CD4-positive, alpha-beta memory T cell (primary cell): Measurements from ENCODE around the gene HOXD10. TPM values are rescaled to one million over a fixed set of nuclear protein-coding genes. Genes with fewer than 3 reads are reported as not detected.

ENCODE experiments used
- CTCF ChIA-PET: fragments of 350-600 bp; sonication (Branson Sonifier 250); formaldehyde crosslinking; loops from one replicate; lab custom pipeline; 2021; ENCODE audit warnings: inconsistent platforms; ENCODE audit not compliant: partially characterized antibody; lab: Charles Lee
- POLR2A ChIA-PET: fragments of 350-600 bp; sonication (Branson Sonifier 250); formaldehyde crosslinking; loops from one replicate; lab custom pipeline; 2021; ENCODE audit not compliant: partially characterized antibody; lab: Charles Lee
- DNase-seq, 5 donors: peaks; one replicate each; pipeline versions ENCODE4 v3.0.0 to v3.0.0-alpha.2; 2020 to 2022; ENCODE audit warnings: mixed read lengths in 1 of 5
- H3K27ac ChIP-seq: one replicate; pipeline ENCODE4 v1.7.0; 2013; ENCODE audit warnings: low read depth, low read length
- H3K27me3 ChIP-seq: 2 replicates; pipeline ENCODE4 v1.7.0; 2013; ENCODE audit warnings: mild to moderate bottlenecking, low read length, moderate library complexity; ENCODE audit not compliant: insufficient read depth
- H3K36me3 ChIP-seq: 2 replicates; pipeline ENCODE4 v1.7.0; 2013; ENCODE audit warnings: mild to moderate bottlenecking, low read length, moderate library complexity; ENCODE audit not compliant: insufficient read depth
- H3K4me1 ChIP-seq: 2 replicates; pipeline ENCODE4 v1.7.0; 2013; ENCODE audit warnings: mild to moderate bottlenecking, low read length, moderate library complexity; ENCODE audit not compliant: insufficient read depth
- H3K4me3 ChIP-seq, 2 donors: one replicate each; pipeline ENCODE4 v1.7.0; 2013; ENCODE audit warnings: low read length in 2 of 2, mild to moderate bottlenecking in 1 of 2
- H3K9me3 ChIP-seq, 2 donors: one replicate each; pipeline ENCODE4 v1.7.0; 2013; ENCODE audit warnings: low read length in 2 of 2, control low read depth in 1 of 2; ENCODE audit not compliant: control insufficient read depth in 1 of 2
- H3K27ac Mint-ChIP-seq, 7 donors: one replicate each; pipeline ENCODE4 v1.8.0; 2020 to 2021; ENCODE audit warnings: mixed read lengths in 7 of 7, mild to moderate bottlenecking in 6 of 7, inconsistent platforms in 3 of 7, moderate library complexity in 3 of 7
- H3K27me3 Mint-ChIP-seq, 2 donors: one replicate each; pipeline ENCODE4 v1.8.0; 2020 to 2021; ENCODE audit warnings: mixed read lengths in 2 of 2
- H3K36me3 Mint-ChIP-seq, 2 donors: one replicate each; pipeline ENCODE4 v1.8.0; 2020 to 2021; ENCODE audit warnings: mixed read lengths in 2 of 2, inconsistent platforms in 1 of 2, mild to moderate bottlenecking in 1 of 2
- H3K4me1 Mint-ChIP-seq, 4 donors: one replicate each; pipeline ENCODE4 v1.8.0; 2020 to 2021; ENCODE audit warnings: mixed read lengths in 4 of 4, mild to moderate bottlenecking in 1 of 4
- H3K4me3 Mint-ChIP-seq, 8 donors: one replicate each; pipeline ENCODE4 v1.8.0; 2020 to 2021; ENCODE audit warnings: mixed read lengths in 8 of 8, mild to moderate bottlenecking in 7 of 8, moderate library complexity in 6 of 8, inconsistent platforms in 3 of 8
- H3K9me3 Mint-ChIP-seq, 8 donors: one replicate each; pipeline ENCODE4 v1.8.0; 2020 to 2021; ENCODE audit warnings: mixed read lengths in 8 of 8, mild to moderate bottlenecking in 5 of 8, inconsistent platforms in 3 of 8, moderate library complexity in 1 of 8
- intact Hi-C: fragments of 100-400 bp; cut with micrococcal nuclease; formaldehyde crosslinking; loops from one replicate; pipeline ENCODE4 v1.15.1; 2023
- polyA plus RNA-seq, 2 donors: library from polyadenylated mRNA; unstranded; fragments of 300-500 nt; fragmentation: Illumina TruSeq; gene quantifications; one replicate each; pipeline ENCODE4 v1.2.3, GENCODE V29; 2021
- total RNA-seq, 2 experiments: library from RNA; stranded (reverse); gene quantifications; one replicate each; pipeline ENCODE4 v1.2.3, GENCODE V29; 2021

Gene HOXD10
- total and polyA plus RNA-seq, 4 experiments from 2014 or later: not detected

DNA sequence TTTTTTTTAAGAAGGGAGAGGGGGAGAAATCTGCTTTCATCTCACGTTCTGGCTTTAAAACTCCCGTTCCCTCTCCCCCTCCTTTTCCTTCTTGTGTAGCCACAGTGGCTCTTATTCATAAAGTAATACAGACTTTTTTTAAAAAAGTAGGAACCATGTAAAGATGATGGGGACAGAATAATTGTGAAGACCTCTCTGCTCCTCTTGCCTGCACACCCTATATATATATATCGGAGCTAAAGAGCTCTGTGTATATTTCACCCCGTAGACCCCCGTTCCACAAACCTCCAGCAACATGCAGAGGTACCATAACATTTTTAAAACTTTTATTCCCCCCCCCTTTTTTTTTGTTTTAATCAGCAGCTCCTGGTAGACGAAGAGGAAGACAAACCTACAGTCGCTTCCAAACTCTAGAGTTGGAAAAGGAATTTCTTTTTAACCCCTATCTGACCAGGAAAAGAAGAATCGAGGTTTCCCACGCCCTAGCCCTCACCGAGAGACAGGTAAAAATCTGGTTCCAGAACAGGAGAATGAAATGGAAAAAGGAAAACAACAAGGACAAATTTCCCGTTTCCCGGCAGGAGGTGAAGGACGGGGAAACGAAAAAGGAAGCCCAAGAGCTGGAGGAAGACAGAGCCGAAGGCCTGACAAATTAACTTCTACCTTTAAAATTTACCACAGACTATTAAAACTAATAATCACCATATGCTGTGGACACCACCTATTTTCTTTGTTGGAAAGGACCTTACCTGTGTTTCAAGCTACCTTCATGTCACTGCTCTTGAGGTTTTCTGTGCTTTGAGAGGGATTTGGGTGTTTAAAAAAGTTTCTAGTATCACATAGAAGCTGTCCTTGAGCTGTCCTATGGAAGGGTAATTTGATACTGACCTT lies 14.6 kb downstream of the HOXD10 start:
- Histone ChIP-seq H3K4me1 (peaks cover 40% of the 10 kb centered on the region), H3K4me3 (no peak overlapping the region), H3K36me3 (no peaks in the 10 kb centered on the region), H3K27me3 (peaks cover 86% of the 10 kb centered on the region), H3K9me3 (no peaks in the 10 kb centered on the region), H3K27ac (no peak overlapping the region)
- Mint-ChIP-seq H3K27me3 (peaks cover 67 to 71% of the 10 kb centered on the region in 2 donors), H3K4me3 (peak overlapping the region; percentile 51 to 82 (median 73)), H3K27ac (peak overlapping the region in 5 of 7 donors; percentile 18 to 88 (median 72)), H3K4me1 (peaks cover 18 to 57% (median 36%) of the 10 kb centered on the region in 4 donors), H3K9me3 (peaks cover 0 to 41% (median 19%) of the 10 kb centered on the region in 8 donors), H3K36me3 (peaks cover 3 to 8% of the 10 kb centered on the region in 2 donors)
- CTCF ChIA-PET: interaction anchor here (0.7 to 4.4 kb wide), 12 partner anchors 9 to 1034 kb away, joined by 3 to 32 read pairs (median 5); no protein-coding TSS in a partner anchor
- DNase-seq: no peak
- POLR2A ChIA-PET: interaction anchor here (0.9 to 1.0 kb wide), 2 partner anchors 9 to 35 kb away, joined by 3 to 5 read pairs; no protein-coding TSS in a partner anchor
- intact Hi-C loops: loop anchor here (5.0 kb wide), 1 partner anchor 129 kb away; the partner anchor contains the start of gene LNPK

- no peak overlapping the region for H3K4me3 ChIP-seq
- peaks cover 3 to 8% of the 10 kb centered on the region in 2 donors for H3K36me3 Mint-ChIP-seq
- peaks cover 19 to 58% (median 37%) of the 10 kb centered on the region in 4 donors for H3K4me1 Mint-ChIP-seq
These were observed 15.2 kb downstream of the HOXD10 start for GRCh38 chr2:176131848-176132158.

DNA sequence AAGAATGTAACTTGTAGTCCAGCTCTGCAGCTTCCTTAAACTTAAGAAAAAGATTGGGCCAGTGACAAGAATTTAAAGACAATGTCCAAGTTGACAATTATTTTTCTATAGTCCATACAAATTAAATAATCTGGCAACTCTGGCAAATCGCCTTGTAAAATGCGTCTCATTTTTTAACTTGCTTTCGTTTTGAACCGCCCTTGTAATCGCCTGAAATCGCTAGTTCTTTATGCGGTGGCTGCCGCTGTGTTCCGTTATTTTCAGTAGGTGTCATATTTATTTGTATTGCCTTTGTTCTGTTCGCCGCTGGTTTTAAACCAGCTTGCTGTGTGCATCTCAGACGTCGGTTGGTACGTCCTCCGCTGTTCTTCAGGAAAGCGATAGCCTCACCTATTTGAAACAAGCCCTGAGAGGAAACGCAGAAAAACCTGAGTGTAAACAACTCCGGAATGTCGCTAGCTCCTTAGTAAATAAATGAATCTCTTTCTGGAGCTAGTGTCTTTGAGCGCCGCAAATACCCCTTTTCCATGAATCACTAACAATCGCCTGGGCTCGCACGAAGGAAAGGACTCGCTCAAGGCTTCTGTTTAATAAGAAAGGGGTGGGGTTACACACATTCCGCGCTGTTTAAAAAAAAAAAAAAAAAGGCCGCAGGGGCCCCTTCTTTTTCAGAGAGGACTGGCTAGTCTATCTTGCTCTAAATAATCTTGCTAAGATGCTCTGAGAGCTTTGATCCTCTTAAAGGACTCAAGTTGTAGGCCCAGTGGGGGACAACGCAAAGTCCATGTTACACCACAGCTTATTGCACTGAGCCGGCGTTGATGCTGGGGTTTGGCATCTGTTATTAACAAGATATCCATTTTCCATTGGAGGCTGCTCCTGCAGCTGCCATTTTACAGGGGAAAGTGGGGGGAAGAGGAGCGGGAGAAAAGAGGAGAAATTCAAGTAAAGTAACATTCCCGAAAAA lies 15.9 kb downstream of the HOXD10 start:
- Histone ChIP-seq H3K27me3 (peaks cover 87% of the 10 kb centered on the region), H3K9me3 (no peaks in the 10 kb centered on the region), H3K36me3 (no peaks in the 10 kb centered on the region), H3K27ac (no peak overlapping the region), H3K4me3 (peak overlapping the region; percentile 25 to 38), H3K4me1 (peaks cover 49% of the 10 kb centered on the region)
- intact Hi-C loops: loop anchor here (5.0 kb wide), 1 partner anchor 130 kb away; the partner anchor contains the start of gene LNPK
- peaks cover 64 to 72% of the 10 kb centered on the region in 2 donors for H3K27me3 Mint-ChIP-seq
- POLR2A ChIA-PET: interaction anchor here (1.6 kb wide), 1 partner anchor 29 kb away, joined by 3 read pairs; no protein-coding TSS in a partner anchor
- CTCF ChIA-PET: interaction anchor here (0.7 to 4.4 kb wide), 10 partner anchors 8 to 1032 kb away, joined by 3 to 32 read pairs (median 6); no protein-coding TSS in a partner anchor
- H3K4me3 Mint-ChIP-seq: peak overlapping the region; percentile 78 to 89 (median 86)
- H3K9me3 Mint-ChIP-seq: peaks cover 0 to 45% (median 22%) of the 10 kb centered on the region in 8 donors
- peak overlapping the region in 3 of 7 donors; percentile 30 to 83 (median 52) for H3K27ac Mint-ChIP-seq
- peaks cover 21 to 58% (median 40%) of the 10 kb centered on the region in 4 donors for H3K4me1 Mint-ChIP-seq
- H3K36me3 Mint-ChIP-seq: peaks cover 3 to 8% of the 10 kb centered on the region in 2 donors
- peak in 2 of 5 donors; percentile 34 to 38 for DNase-seq

More at GRCh38 chr2:176131848-176132158, 15.2 kb downstream of the HOXD10 start:
- Histone ChIP-seq H3K4me1 (peaks cover 44% of the 10 kb centered on the region), H3K9me3 (no peaks in the 10 kb centered on the region), H3K27me3 (peaks cover 86% of the 10 kb centered on the region), H3K27ac (no peak overlapping the region), H3K36me3 (no peaks in the 10 kb centered on the region)
- Mint-ChIP-seq H3K27me3 (peaks cover 66 to 68% of the 10 kb centered on the region in 2 donors), H3K27ac (peak overlapping the region in 2 of 7 donors; percentile 83 to 88), H3K4me3 (peak overlapping the region; percentile 78 to 89 (median 86)), H3K9me3 (peaks cover 0 to 43% (median 19%) of the 10 kb centered on the region in 8 donors)
- ChIA-PET CTCF (interaction anchor here (1.2 to 4.4 kb wide), 8 partner anchors 8 to 1033 kb away, joined by 3 to 32 read pairs (median 9); no protein-coding TSS in a partner anchor), POLR2A (interaction anchor here (0.9 to 1.6 kb wide), 2 partner anchors 9 to 30 kb away, joined by 3 read pairs; no protein-coding TSS in a partner anchor)
- no peak for DNase-seq
- intact Hi-C loops: loop anchor here (5.0 kb wide), 1 partner anchor 130 kb away; the partner anchor contains the start of gene LNPK

GRCh38 chr2:176133389-176133788 lies 16.8 kb downstream of the HOXD10 start:
- peaks cover 46% of the 10 kb centered on the region for H3K4me1 ChIP-seq
- Mint-ChIP-seq H3K27me3 (peaks cover 65 to 73% of the 10 kb centered on the region in 2 donors), H3K27ac (peak overlapping the region in 1 of 7 donors; percentile 52), H3K36me3 (peaks cover 1 to 8% of the 10 kb centered on the region in 2 donors), H3K4me1 (peaks cover 17 to 59% (median 37%) of the 10 kb centered on the region in 4 donors), H3K4me3 (no peak overlapping the region), H3K9me3 (peaks cover 0 to 39% (median 29%) of the 10 kb centered on the region in 8 donors)
- DNase-seq: no peak
- no peak overlapping the region for H3K4me3 ChIP-seq
- H3K27ac ChIP-seq: no peak overlapping the region
- intact Hi-C loops: loop anchor here (5.0 kb wide), 1 partner anchor 131 kb away; the partner anchor contains the start of gene LNPK
- no peaks in the 10 kb centered on the region for H3K9me3 ChIP-seq
- POLR2A ChIA-PET: interaction anchor here (1.6 kb wide), 1 partner anchor 29 kb away, joined by 3 read pairs; no protein-coding TSS in a partner anchor
- no peaks in the 10 kb centered on the region for H3K36me3 ChIP-seq
- peaks cover 87% of the 10 kb centered on the region for H3K27me3 ChIP-seq
- CTCF ChIA-PET: interaction anchor here (1.1 to 4.4 kb wide), 5 partner anchors 321 to 1015 kb away, joined by 3 to 32 read pairs (median 4); no protein-coding TSS in a partner anchor

GRCh38 chr2:176134035-176134434 lies 17.5 kb downstream of the HOXD10 start:
- peaks cover 87% of the 10 kb centered on the region for H3K27me3 ChIP-seq
- Mint-ChIP-seq H3K4me1 (peaks cover 13 to 55% (median 36%) of the 10 kb centered on the region in 4 donors), H3K27ac (no peak overlapping the region), H3K4me3 (peak overlapping the region in 1 of 8 donors; percentile 4), H3K27me3 (peaks cover 67 to 74% of the 10 kb centered on the region in 2 donors), H3K36me3 (peaks cover 1 to 8% of the 10 kb centered on the region in 2 donors), H3K9me3 (peaks cover 0 to 37% (median 35%) of the 10 kb centered on the region in 8 donors)
- H3K27ac ChIP-seq: no peak overlapping the region
- POLR2A ChIA-PET: no interaction called here
- DNase-seq: no peak
- H3K9me3 ChIP-seq: no peaks in the 10 kb centered on the region
- intact Hi-C loops: loop anchor here (5.0 kb wide), 1 partner anchor 132 kb away; the partner anchor contains the start of gene LNPK
- H3K4me3 ChIP-seq: no peak overlapping the region
- CTCF ChIA-PET: interaction anchor here (1.4 to 4.4 kb wide), 2 partner anchors 320 to 518 kb away, joined by 4 to 32 read pairs; no protein-coding TSS in a partner anchor
- H3K36me3 ChIP-seq: no peaks in the 10 kb centered on the region
- peaks cover 42% of the 10 kb centered on the region for H3K4me1 ChIP-seq

- H3K9me3 ChIP-seq: no peaks in the 10 kb centered on the region
- POLR2A ChIA-PET: no interaction called here
- CTCF ChIA-PET: interaction anchor here (1.6 to 2.1 kb wide), 2 partner anchors 8 to 320 kb away, joined by 6 to 8 read pairs; no protein-coding TSS in a partner anchor
- Mint-ChIP-seq H3K27ac (peak overlapping the region in 2 of 7 donors; percentile 35 to 54), H3K27me3 (peaks cover 73 to 78% of the 10 kb centered on the region in 2 donors), H3K36me3 (peaks cover 1 to 8% of the 10 kb centered on the region in 2 donors), H3K4me1 (peaks cover 13 to 57% (median 40%) of the 10 kb centered on the region in 4 donors), H3K9me3 (peaks cover 0 to 44% (median 41%) of the 10 kb centered on the region in 8 donors), H3K4me3 (peak overlapping the region in 1 of 8 donors; percentile 59)
- H3K36me3 ChIP-seq: no peaks in the 10 kb centered on the region
- peaks cover 39% of the 10 kb centered on the region for H3K4me1 ChIP-seq
- DNase-seq: no peak
- intact Hi-C loops: no loop called here
- peaks cover 91% of the 10 kb centered on the region for H3K27me3 ChIP-seq
- no peak overlapping the region for H3K27ac ChIP-seq
- H3K4me3 ChIP-seq: no peak overlapping the region
These were observed 18.5 kb downstream of the HOXD10 start for GRCh38 chr2:176135035-176135440.
